Bronchial epithelial cell (primary cell): ENCODE results near the gene SLC25A25. TPM values are rescaled to one million over a fixed set of nuclear protein-coding genes. Genes with fewer than 3 reads are reported as not detected.
A peak's percentile ranks its signal among the peaks of the same experiment; 100 is the strongest.
"Not testable (repeated sequence)": the region's sequence is repeated elsewhere in the genome, so short reads cannot be mapped to it uniquely, and the experiment has no call there.

Experiments
- DNase-seq: peaks from one replicate; pipeline ENCODE4 v3.0.0-alpha.2; 2010; ENCODE audit warnings: low read depth
- FAIRE-seq: peaks from 2 replicates; lab custom pipeline; 2011; peaks lifted over from hg19 to GRCh38; lab: Jason Lieb, UNC
- H3K27me3 ChIP-seq: 2 replicates; pipeline ENCODE4 v1.5.1; 2011; ENCODE audit warnings: low read length; ENCODE audit not compliant: control insufficient read depth, insufficient read depth
- H3K36me3 ChIP-seq: 2 replicates; pipeline ENCODE4 v1.5.1; 2011; ENCODE audit warnings: low read length; ENCODE audit not compliant: control insufficient read depth, insufficient read depth
- H3K4me3 ChIP-seq: 2 replicates; pipeline ENCODE4 v1.5.1; 2011; ENCODE audit warnings: mild to moderate bottlenecking, low read depth, low read length, control low read depth
- CTCF ChIP-seq: IDR thresholded peaks from 2 replicates; pipeline ENCODE4 v1.5.1; 2011; ENCODE audit warnings: mild to moderate bottlenecking, moderate library complexity, low read length, control low read depth, inconsistent platforms; ENCODE audit not compliant: insufficient read depth, severe bottlenecking
- total RNA-seq: library from RNA; depleted of rRNA; stranded (reverse); fragments of >200 nt; gene quantifications from 2 replicates; pipeline ENCODE4 v1.2.1, GENCODE V29; 2014

SLC25A25 gene
- total RNA-seq, 1 donor from 2014 or later, result 12.6 TPM

- DNase-seq (no peak), FAIRE-seq (no peak)
- TF ChIP-seq CTCF, result no peak
- Histone ChIP-seq H3K27me3 (no peaks in the 10 kb centered on the region), H3K4me3 (peak overlapping the region; percentile 69), H3K36me3 (peaks cover 2% of the 10 kb centered on the region)
These were observed 564 bp downstream of the SLC25A25 start for GRCh38 chr9:128068386-128069205.

- DNase-seq, result no peak
- H3K36me3 ChIP-seq, result no peaks in the 10 kb centered on the region
- no peak overlapping the region for H3K4me3 ChIP-seq
- TF ChIP-seq CTCF, result no peak
- FAIRE-seq, result no peak
- H3K27me3 ChIP-seq, result no peaks in the 10 kb centered on the region
These were observed 2.8 kb downstream of the SLC25A25 start for GRCh38 chr9:128070874-128071273.

- not testable (repeated sequence) for H3K36me3 ChIP-seq, FAIRE-seq
These were observed 3.4 kb downstream of the SLC25A25 start for GRCh38 chr9:128071475-128071874.

GRCh38 chr9:128072144-128073021 is 4.4 kb downstream of the SLC25A25 start:
- FAIRE-seq, result no peak

More at GRCh38 chr9:128071475-128071874, 3.4 kb downstream of the SLC25A25 start:
- not testable (repeated sequence) for H3K4me3 ChIP-seq, H3K27me3 ChIP-seq, DNase-seq

GRCh38 chr9:128073253-128073886 is 5.3 kb downstream of the SLC25A25 start:
- FAIRE-seq (no peak), DNase-seq (no peak)
- no peaks in the 10 kb centered on the region for H3K27me3 ChIP-seq
- no peaks in the 10 kb centered on the region for H3K36me3 ChIP-seq
- H3K4me3 ChIP-seq, result no peak overlapping the region
- no peak for TF ChIP-seq CTCF

More at GRCh38 chr9:128072144-128073021, 4.4 kb downstream of the SLC25A25 start:
- TF ChIP-seq CTCF, result no peak
- DNase-seq, result peak; percentile 50
- Histone ChIP-seq H3K27me3 (no peaks in the 10 kb centered on the region), H3K4me3 (no peak overlapping the region), H3K36me3 (no peaks in the 10 kb centered on the region)
